ENCODE results near the gene NEXMIF.
"Not testable (repeated sequence)": the region's sequence is repeated elsewhere in the genome, so short reads cannot be mapped to it uniquely, and the experiment has no call there.

The NEXMIF gene

DNA sequence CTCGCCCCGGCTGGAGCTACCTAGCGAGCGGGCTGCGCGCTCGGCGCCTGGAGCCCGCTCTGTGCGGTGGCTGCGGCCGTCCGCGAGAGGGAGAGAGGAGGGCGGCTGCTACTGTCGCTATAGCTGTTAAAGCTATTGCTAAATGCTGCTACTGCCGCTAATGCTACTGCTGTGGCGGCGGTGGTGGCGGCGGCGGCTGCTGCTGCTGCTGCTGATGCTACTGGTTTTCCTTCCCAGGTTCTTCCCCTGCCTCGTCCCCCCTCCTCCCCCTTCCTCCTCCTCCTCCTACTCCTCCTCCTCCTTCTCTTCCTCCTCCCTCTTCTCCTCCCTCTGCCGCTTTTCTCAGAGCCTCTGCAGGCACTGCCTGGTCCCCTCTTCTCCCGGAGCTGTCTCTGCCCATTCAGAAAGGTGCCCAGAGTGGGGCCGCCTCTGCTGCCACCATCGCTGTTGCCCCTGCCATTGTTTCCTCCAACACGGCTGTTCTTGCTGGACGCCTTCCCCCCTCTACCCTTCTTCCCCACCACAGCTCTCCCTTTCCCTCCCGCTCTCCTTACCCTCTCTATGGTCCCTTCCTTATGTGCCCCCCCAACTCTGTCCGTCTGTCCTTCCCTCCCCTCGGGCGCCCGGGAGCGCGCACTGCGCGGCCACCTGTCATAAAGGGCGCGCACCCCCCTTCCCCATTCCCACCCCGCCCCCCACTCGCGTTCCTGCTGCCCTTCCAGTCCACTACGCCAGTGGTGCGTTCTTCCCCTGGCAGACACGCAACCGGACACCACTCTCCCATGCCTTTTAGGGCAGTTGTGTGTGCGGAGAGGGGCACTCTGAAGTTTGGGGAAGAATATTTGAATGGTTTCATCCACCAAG, at the start of gene NEXMIF:
Gene NEXMIF, minus strand, starts transcription at position 228 of the 864 bp plus-strand sequence.
- DNase-seq: peak; percentile 31

DNA sequence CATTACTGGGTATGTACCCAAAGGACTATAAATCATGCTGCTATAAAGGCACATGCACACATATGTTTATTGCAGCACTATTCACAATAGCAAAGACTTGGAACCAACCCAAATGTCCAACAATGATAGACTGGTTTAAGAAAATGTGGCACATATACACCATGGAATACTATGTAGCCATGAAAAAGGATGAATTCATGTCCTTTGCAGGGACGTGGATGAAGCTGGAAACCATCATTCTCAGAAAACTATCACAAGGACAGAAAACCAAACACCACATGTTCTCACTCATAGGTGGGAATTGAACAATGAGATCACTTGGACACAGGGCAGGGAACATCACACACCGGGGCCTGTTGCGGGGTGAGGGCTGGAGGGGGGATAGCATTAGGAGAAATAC, 36.7 kb upstream of the NEXMIF start:
- DNase-seq: not testable (repeated sequence)

DNA sequence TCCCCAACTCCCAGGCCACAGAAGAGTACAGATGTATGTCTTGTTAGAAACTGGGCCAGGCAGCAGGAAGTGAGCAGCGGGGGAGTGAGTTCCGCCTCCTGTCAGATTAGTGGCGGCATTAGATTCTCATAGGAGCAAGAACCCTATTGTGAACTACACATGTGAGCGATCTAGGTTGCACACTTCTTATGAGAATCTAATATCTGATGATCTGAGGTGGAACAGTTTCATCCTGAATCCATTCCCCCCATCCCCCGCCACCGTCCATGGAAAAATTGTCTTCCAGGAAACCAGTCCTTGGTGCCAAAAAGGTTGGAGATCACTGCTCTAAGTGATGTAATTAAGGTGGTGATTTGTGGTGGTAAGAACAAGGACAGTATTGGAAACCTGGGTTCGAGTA, 24.5 kb upstream of the NEXMIF start:
- DNase-seq: no peak

DNA sequence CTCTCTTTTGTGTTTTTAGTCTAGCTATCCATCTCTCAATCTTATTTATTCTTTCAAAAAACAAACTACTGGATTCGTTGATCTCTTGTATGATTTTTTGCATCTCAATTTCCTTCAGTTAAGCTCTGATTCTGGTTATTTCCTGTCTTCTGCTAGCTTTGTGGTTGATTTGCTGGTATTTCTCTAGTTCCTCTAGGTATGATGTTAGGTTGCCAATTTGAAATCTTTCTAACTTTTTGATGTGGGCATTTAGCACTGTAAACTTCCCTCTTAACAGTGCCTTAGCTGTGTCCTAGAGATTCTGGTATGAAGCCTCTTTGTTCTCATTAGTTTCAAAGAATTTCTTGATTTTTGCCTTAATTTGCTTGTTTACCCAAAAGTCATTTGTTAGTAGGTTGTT, 15.2 kb upstream of the NEXMIF start:
- DNase-seq: no peak

DNA sequence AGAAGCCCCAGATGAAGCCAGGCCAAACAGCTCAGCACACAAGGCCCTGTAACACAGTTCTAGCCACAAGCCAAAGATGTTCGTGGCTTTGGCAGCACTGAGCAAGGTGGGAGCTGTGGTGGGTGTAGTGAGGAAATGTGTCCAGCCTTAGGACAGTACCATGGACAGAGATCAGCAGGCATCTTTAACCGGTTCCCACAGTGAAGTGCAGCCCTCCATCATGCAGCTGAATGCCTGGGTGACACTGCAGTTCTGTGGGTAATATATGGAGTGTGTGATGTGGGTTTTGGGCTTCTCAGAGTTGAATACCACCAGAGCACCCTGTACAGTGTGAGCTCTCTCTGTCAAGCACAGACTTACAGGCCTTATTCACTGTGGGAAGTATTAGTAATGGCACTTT, 6.0 kb upstream of the NEXMIF start:
- no peak for DNase-seq

DNA sequence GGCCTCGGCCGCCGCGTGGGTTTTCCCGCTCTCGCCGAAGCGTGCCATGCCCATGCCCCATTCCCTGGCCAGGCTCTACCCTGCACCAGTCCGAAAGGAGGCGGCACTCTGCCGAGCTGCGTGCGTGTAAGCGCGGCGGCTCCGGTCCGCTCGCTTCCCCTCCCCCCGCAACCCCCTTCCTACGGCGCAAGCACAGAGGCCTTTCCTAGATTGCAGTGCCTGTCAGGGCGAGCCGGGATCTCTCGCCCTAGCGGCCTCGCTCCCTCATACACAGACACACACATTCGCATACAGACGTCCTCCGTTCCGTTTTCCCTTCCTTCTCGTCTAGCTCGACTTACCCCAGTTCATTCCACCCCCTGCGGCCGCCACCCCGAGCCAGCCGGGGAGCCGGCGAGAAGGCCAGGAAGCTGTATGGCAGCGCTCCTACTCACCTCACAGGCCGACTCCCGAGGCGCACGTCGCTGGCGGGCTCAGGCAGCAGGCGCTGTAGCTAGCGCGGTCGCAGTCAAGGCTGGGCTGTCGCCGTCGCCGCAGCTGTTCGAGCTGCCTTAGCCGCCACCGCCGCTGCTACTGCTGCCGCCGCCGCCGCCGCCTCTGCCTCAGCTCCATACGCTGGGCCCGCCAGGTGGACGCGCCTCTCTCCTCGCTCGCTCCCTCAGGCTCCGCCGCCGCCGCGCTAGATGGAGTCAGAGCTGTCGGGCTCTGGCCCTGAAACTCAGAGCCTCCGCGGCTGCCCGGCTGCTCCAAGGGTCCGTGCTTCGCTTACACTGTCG, 615 bp downstream of the NEXMIF start:
- peak; percentile 38 for DNase-seq

DNA sequence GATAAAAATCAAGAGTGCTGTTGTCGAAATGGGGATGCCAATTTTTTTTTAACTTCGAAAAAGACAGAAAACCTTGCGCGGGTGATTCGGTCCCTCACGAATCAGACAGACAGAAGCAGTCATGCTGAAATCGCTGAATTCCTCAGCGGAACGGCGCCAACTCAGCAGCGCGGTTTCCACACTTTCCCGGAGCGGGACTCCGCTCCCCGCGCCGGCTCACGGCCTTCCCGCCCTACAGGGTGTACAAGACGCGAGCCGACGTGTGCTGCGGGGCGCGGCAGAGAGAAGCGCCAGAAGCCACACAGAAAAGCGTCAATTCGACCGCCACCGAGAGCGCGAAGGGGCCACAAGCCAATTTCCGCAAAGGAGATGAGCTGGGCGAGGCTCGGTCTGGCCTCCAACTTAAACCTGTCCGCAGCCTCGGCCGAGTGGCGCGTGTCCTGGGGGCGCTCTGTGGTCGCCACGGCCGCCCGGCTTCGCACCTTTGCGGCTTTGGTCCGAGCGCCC, 1.3 kb downstream of the NEXMIF start:
- DNase-seq: peak; percentile 22

DNA sequence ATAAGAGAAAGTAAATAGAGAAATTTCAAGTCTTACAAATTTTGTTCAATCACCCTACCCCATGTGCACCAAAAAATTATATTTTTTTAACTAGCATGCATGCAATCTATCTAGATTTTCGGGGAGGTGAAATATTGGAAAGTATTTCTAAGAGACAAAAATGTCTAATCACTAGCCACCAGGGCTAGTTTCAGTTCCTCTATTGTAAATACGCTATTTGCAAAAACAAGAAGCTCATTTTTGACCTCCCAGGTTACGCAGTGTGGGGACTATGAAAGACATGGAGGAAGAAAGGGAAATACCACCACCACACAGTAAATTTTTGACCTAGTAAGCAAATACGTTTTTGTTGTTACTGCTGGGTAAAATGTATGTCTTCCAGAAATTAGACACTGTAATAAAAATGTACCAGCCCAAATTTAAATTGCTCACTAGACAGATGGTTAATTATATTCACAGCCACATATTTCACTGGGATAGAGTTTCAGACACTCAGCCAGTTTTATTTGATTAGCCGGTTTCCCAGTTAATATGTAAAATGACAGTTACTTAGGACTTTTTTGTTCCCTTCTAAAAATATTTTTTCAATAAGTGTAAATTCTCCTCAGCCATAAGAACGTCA, 2.2 kb downstream of the NEXMIF start:
- no peak for DNase-seq

DNA sequence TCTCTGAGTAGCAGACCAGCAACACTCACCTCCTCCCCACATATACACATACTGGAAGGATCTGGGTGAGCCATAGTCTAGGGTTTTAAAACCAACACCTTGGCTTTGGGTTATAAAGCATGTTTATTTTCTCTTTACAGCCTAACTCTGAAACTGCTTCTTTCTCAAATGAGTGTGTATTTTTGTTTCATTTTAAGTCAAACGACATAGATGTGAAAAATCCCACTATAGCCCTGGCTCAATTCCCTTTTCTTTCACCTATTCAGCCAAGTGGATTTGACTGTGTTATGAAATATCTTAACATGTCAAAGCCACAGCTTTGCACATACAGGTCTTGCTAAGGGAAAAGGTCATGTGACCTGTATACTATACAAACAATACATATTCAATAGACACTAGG, 13.8 kb downstream of the NEXMIF start:
- DNase-seq: no peak

DNA sequence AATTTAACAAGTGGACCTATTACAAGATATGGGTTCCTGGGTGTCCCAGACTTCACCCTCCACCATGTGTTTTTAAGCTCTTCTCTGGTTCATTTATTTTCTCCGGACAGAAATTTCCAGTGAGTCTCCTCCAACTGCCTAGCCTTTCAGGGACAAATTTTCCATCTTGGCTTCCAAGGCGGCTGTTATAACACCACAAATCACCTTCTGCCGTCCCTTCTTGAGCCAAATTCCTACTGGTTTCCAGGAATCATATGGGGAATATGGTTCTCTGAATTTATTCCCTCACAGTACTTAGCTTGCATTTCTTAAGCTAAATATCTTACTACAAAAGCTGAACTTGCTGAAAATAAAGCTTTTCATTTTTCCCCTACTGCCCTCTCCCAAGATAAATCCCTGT, 18.8 kb downstream of the NEXMIF start:
- DNase-seq: no peak

DNA sequence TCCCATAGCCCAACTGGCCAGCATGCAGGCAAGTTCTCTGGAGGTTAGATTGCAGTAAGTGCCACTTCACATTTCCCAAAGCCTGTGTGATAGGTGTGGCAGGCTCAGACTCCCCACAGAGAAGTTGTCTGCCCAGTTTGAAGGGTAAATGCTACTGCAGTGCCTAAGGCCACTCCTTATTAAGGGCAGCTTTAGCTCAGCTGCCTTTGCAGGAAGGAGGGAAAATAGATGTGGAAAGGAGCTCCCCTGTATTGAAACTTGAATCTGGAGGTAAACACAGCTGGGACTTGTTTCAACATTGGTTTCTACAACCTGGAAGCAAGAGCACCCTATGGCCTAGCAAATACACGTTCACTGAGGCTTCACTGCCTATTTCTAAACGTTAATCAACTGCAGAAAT, 22.4 kb downstream of the NEXMIF start:
- DNase-seq: no peak

DNA sequence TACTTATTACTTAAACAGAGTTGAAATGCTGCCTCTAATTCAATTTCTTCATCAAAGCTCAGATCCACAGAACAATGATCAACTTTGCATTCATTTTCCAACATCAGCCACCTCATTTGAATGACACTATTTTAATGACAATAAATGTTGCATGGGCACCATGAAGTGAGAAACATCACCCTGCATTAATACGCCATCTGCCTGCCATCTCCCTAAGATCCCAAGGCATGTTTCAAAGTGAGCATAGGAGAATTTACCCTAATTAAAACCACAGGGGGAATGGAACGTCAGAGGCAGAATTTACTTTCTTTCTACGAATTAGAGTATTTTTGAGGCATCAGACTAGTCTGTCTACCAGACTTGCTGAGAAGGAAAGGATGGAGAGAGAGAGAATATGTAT, 32.7 kb downstream of the NEXMIF start:
- no peak for DNase-seq

DNA sequence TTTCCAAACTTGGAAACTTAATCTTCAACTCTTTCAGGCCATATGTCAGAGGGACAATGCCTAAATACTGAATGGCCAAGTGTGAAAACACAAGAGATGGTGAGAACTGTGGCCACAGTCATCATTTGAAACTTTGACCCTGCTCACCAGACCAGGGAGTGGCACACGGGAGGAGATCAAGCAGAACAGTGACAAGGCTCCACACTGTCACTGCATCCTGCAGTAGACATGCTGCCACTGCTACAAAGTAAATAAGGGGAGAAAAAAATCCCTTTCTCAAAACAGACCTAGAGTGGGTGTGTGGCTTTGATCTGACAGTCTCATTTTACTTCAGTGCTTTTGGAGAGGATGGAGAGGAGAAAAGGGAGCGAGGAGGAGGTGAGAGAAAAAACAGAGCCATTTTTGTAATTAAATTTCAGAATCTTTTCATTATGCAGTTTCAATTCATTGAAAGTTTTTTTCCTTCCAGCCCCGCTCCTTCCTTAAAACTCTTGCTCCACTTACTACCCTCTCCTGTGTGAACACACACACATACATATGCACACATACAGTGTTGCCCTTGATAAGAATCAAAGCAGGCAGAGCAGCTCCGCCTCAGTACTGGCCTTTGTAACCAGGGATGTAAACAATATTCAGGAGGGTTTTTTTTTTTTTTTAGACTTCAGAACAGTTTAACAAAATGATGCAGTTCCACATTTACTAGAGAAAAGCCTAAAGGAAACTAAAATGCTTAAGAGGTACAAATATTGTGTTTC, 34.4 kb downstream of the NEXMIF start:
- DNase-seq: no peak

DNA sequence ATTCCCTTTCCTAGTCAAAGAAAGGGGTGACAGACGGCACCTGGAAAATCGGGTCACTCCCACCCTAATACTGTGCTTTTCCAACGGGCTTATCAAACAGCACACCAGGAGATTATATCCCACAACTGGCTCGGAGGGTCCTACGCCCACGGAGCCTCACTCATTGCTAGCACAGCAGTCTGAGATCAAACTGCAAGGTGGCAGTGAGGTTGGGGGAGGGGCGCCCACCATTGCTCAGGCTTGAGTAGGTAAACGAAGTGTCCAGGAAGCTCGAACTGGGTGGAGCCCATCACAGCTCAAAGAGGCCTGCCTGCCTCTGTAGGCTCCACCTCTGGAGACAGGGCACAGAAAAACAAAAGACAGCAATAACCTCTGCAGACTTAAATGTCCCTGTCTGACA, 42.9 kb downstream of the NEXMIF start:
- not testable (repeated sequence) for DNase-seq

DNA sequence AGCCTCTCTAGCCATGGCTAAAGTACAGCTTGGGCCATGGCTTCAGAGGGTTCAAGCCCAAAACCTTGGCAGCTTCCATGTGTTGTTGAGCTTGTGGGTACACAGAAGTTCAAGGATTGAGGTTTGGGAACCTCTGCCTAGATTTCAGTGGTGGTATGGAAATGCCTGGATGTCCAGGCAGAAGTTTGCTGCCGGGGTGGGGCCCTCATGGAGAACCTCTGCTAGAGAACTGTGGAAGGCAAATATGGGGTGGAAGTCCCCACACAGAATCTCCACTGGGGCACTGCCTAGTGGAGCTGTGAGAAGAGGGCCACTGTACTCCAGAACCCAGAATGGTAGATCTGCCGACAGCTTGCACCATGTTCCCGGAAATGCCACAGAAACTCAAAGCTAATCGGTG, 59.5 kb downstream of the NEXMIF start:
- DNase-seq: no peak

DNA sequence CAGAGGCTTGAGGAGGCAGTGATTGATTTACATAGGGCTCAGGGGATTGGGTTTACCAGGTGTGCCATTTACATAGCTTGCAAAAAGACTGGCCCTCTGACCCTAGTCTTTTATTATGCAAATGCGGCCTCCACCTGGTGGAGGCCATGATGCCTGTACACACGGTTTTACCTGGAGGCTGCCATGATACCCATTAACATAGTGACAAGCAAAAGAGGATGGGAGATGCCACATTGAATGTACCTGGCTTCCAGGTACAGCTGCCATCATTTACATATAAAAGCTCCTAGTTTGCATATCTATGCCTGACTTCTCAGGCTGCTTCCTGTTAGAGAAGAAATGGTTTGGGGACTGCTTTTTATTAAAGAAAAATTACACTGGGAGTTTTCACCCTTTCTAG, 72.0 kb downstream of the NEXMIF start:
- DNase-seq: no peak

DNA sequence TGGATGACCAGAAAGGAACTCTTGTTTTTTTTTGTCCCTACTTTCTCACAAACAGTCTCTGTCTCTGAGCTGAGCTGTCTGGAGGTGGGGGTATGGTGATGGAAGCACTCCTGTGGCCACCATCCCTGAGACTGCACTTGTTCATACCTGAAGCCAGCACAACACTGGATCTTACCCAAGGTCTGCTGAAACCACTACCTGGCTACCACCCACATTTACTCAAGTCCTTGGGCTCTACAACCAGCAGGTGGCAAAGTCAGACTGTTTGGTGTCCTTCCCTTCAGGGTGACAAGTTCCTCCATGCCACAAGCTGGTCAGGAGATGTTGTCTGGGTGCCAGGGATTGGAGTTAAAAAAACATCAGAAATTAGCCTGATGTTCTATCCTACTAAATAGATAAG, 89.7 kb downstream of the NEXMIF start:
- no peak for DNase-seq

DNA sequence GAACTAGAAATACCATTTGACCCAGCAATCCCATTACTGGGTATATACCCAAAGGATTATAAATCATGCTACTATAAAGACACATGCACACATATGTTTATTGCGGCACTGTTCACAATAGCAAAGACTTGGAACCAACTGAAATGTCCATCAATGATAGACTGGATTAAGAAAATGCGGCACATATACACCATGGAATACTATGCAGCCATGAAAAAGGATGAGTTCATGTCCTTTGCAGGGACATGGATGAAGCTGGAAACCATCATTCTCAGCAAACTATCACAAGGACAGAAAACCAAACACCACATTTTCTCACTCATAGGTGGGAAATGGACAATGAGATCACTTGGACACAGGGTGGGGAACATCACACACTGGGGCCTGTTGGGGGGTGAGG, 105.5 kb downstream of the NEXMIF start:
- DNase-seq: not testable (repeated sequence)

DNA sequence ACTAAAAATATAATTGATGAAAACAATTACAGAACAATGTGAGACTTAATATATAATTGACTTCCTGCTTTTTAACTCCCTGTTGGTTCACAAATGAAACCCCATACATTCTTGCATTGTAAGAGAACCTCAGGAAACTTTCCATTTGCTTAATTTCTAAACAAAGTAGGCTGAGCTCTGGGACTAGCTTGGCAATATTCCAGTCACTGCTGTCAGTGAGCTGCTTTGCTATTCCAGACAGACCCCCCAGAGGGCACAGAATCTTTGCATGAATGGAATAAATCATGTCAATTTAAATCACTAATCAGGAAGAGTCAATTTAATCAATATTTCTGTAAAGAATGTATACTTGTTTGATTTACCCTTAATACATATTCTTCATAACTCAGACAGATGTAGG, 110.6 kb downstream of the NEXMIF start:
- no peak for DNase-seq

DNA sequence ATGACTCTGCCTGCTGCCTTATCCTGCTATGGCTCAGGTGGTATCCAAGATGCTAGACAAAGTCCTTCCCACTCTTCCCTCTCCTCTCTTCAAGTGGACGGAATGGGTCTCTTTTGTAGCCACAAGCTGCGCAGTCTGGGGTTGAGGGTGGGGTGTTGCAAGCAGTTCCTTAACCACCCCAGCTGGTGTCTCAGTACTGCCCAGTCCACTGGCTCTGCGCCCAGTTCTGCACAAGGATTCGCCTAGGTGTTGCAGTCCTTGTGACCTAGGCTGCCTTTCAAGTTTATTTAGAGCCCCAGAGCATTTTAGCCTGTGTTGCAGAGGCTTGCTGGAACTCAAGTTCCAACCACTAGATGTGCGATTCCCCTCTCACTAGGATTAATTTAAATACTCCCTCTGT, 120.7 kb downstream of the NEXMIF start:
- DNase-seq: no peak

DNA sequence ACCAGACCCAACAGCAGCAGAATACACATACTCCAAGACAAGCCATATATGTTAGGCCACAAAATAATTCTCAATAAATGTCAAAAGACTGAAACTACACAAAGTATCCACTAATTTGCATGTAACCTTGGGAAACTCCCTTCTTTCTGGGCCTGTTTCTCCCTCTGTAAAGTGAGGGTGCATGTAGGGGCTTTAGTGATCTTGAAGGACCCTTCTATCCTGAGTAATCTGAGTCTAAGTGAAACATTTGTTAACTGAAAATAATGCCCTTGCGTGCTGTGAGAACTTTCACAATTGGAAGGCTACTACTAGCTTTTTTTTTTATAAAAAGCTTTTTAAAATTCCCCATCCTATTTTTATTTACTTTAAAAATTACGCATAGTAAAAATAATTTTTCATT, 125.2 kb downstream of the NEXMIF start:
- DNase-seq: no peak

DNA sequence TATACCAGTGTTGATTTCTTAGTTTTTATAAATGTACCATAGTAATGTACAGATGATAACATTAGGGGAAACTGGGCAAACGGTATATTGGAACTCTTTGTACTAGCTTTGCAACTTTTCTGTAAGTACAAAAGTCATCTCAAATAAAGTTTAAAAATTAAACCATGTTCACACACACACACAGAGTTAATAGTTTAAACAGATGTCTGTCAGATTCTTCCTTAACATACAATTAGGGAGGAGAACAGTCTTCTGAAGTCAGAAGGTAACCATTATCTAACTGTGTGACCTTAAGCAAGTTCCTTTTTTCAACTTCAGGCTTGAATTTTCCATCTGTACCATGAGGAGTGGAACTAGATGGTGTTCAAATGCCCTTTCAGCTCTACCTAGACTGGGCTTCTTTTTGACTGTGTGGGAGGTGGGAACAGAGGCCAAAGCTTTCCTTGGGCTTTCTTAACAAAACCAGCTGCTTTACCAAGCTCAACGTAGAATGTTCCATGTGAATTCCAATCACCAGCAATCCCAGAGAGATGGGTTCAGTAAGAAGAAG, 127.8 kb downstream of the NEXMIF start:
- DNase-seq: no peak

Data from stimulated activated CD8-positive, alpha-beta memory T cell treated with anti-CD3 and anti-CD28 coated beads, Interleukin-4, amount 100 ng/mL, for 48 hours (primary cell).